ENCODE data around the gene CAMKK1. TPM values are rescaled to one million over a fixed set of nuclear protein-coding genes. Genes with fewer than 3 reads are reported as not detected.
A peak's percentile ranks its signal among the peaks of the same experiment; 100 is the strongest.

The CAMKK1 gene
- total RNA-seq, 6 donors from 2014 or later: 4.9 to 23.0 (median 11.0) TPM

GRCh38 chr17:3885970-3886369 lies 6.9 kb downstream of the CAMKK1 start:
- no peak for ATAC-seq (ENCODE audit: low FRiP score in 2 of 2)
- H3K4me1 ChIP-seq: peaks cover 37 to 46% (median 40%) of the 10 kb centered on the region in 4 donors
- peaks cover 0 to 21% (median 3%) of the 10 kb centered on the region in 4 donors for H3K36me3 ChIP-seq
- no peak for DNase-seq
- H3K27ac ChIP-seq: peak overlapping the region in 2 of 4 donors; percentile 84 to 88
- WGBS, 2 donors: 79 to 83% methylated on average over 4 of the region's 4 CpGs
- H3K9me3 ChIP-seq: no peaks in the 10 kb centered on the region
- TF ChIP-seq POLR2AphosphoS5 (IDR thresholded peaks at IDR 0.05) (no peak), POLR2A (IDR thresholded peaks at IDR 0.05) (no peak), EP300 (IDR thresholded peaks at IDR 0.05) (no peak), CTCF (IDR thresholded peaks at IDR 0.05) (no peak)
- H3K27me3 ChIP-seq: no peaks in the 10 kb centered on the region
- no peak overlapping the region for H3K4me3 ChIP-seq

GRCh38 chr17:3885271-3885670 lies 7.6 kb downstream of the CAMKK1 start:
- H3K9me3 ChIP-seq: no peaks in the 10 kb centered on the region
- ATAC-seq (ENCODE audit: low FRiP score in 2 of 2) (no peak), DNase-seq (no peak)
- no peaks in the 10 kb centered on the region for H3K27me3 ChIP-seq
- peaks cover 30 to 40% (median 34%) of the 10 kb centered on the region in 4 donors for H3K4me1 ChIP-seq
- no peak overlapping the region for H3K4me3 ChIP-seq
- WGBS, 2 donors: 72 to 73% methylated on average over 10 of the region's 14 CpGs
- no peak for TF ChIP-seq EP300 (IDR thresholded peaks at IDR 0.05)
- no peak for TF ChIP-seq CTCF (IDR thresholded peaks at IDR 0.05)
- TF ChIP-seq POLR2AphosphoS5 (IDR thresholded peaks at IDR 0.05): no peak
- TF ChIP-seq POLR2A (IDR thresholded peaks at IDR 0.05): no peak
- peaks cover 0 to 21% (median 3%) of the 10 kb centered on the region in 4 donors for H3K36me3 ChIP-seq
- H3K27ac ChIP-seq: peak overlapping the region in 1 of 4 donors; percentile 88

- Histone ChIP-seq H3K4me1 (peaks cover 24 to 33% (median 28%) of the 10 kb centered on the region in 4 donors), H3K27ac (no peak overlapping the region), H3K9me3 (no peaks in the 10 kb centered on the region), H3K4me3 (no peak overlapping the region), H3K27me3 (no peaks in the 10 kb centered on the region), H3K36me3 (peaks cover 0 to 21% (median 3%) of the 10 kb centered on the region in 4 donors)
- 91 to 93% methylated on average over 9 to 12 of the region's 12 CpGs for WGBS, 2 donors
- TF ChIP-seq CTCF (IDR thresholded peaks at IDR 0.05) (no peak), POLR2AphosphoS5 (IDR thresholded peaks at IDR 0.05) (no peak), POLR2A (IDR thresholded peaks at IDR 0.05) (no peak), EP300 (IDR thresholded peaks at IDR 0.05) (no peak)
- no peak for ATAC-seq (ENCODE audit: low FRiP score in 2 of 2)
- DNase-seq: no peak
These were observed 8.7 kb downstream of the CAMKK1 start for GRCh38 chr17:3884188-3884587.

GRCh38 chr17:3882276-3882675 lies 10.6 kb downstream of the CAMKK1 start:
- WGBS, 2 donors: 84 to 95% methylated on average over 4 of the region's 4 CpGs
- Histone ChIP-seq H3K4me1 (peaks cover 14 to 21% (median 19%) of the 10 kb centered on the region in 4 donors), H3K36me3 (peaks cover 0 to 21% (median 6%) of the 10 kb centered on the region in 4 donors), H3K9me3 (no peaks in the 10 kb centered on the region), H3K27ac (no peak overlapping the region), H3K4me3 (no peak overlapping the region), H3K27me3 (no peaks in the 10 kb centered on the region)
- DNase-seq (no peak), ATAC-seq (ENCODE audit: low FRiP score in 2 of 2) (no peak)
- TF ChIP-seq POLR2A (IDR thresholded peaks at IDR 0.05): no peak
- no peak for TF ChIP-seq POLR2AphosphoS5 (IDR thresholded peaks at IDR 0.05)
- no peak for TF ChIP-seq CTCF (IDR thresholded peaks at IDR 0.05)
- no peak for TF ChIP-seq EP300 (IDR thresholded peaks at IDR 0.05)

- Histone ChIP-seq H3K36me3 (peaks cover 0 to 26% (median 7%) of the 10 kb centered on the region in 4 donors), H3K4me3 (no peak overlapping the region), H3K4me1 (peaks cover 5 to 8% (median 6%) of the 10 kb centered on the region in 4 donors), H3K27ac (no peak overlapping the region), H3K9me3 (no peaks in the 10 kb centered on the region), H3K27me3 (no peaks in the 10 kb centered on the region)
- 93 to 97% methylated on average over 7 of the region's 7 CpGs for WGBS, 2 donors
- no peak for DNase-seq
- ATAC-seq (ENCODE audit: low FRiP score in 2 of 2): no peak
- TF ChIP-seq CTCF (IDR thresholded peaks at IDR 0.05) (no peak), POLR2AphosphoS5 (IDR thresholded peaks at IDR 0.05) (no peak), POLR2A (IDR thresholded peaks at IDR 0.05) (no peak), EP300 (IDR thresholded peaks at IDR 0.05) (no peak)
These were observed 11.9 kb downstream of the CAMKK1 start for GRCh38 chr17:3880983-3881382.
